Measurements from ENCODE around the gene JAZF1. TPM values are rescaled to one million over a fixed set of nuclear protein-coding genes. Genes with fewer than 3 reads are reported as not detected.

Gene JAZF1
- total and polyA plus RNA-seq, 2 experiments from 2014 or later: 9.5 to 12.1 TPM

DNA sequence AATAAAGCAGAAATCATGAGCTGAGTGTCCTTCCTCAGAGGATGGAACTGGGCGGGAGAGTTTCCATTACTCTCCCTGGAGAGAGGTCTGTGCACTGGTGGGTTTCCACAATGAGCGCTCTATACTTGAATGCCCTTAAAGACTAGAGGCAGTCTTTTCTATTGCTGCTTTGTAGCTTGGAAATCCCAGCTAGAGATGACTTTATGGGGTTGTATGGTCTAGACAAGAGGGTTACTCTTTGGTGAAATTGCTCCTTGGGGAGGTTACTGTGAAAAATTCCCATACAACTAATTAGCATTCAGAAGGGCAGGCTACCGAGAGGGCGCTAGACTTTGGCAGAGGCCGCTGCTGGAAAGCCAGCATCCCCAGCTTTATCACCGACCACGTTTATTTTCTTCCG lies 303.8 kb downstream of the JAZF1 start:
- Histone ChIP-seq H4K20me1 (ENCODE audit: insufficient read depth, poor library complexity, severe bottlenecking) (no peaks in the 10 kb centered on the region), H3K36me3 (replicated peaks; ENCODE audit: insufficient read depth, low read depth) (no peaks in the 10 kb centered on the region), H3K27ac (no peak overlapping the region), H3K9me3 (ENCODE audit: low read depth) (no peaks in the 10 kb centered on the region), H2AFZ (no peak overlapping the region), H3K27me3 (no peaks in the 10 kb centered on the region), H3K9me2 (replicated peaks; ENCODE audit: insufficient read depth) (no peaks in the 10 kb centered on the region), H3K4me2 (no peak overlapping the region), H3K79me2 (no peaks in the 10 kb centered on the region), H3K4me1 (ENCODE audit: insufficient read depth) (peaks cover 3% of the 10 kb centered on the region), H3K4me3 (no peak overlapping the region)
- DNase-seq (ENCODE audit: low spot score): no peak
- no peak for TF ChIP-seq EZH2phosphoT487 (IDR thresholded peaks at IDR 0.05; ENCODE audit: low read depth, severe bottlenecking, unreplicated experiment)
- TF ChIP-seq EZH2 (IDR thresholded peaks at IDR 0.05; ENCODE audit: borderline replicate concordance): no peak
- TF ChIP-seq, protein P1, sequence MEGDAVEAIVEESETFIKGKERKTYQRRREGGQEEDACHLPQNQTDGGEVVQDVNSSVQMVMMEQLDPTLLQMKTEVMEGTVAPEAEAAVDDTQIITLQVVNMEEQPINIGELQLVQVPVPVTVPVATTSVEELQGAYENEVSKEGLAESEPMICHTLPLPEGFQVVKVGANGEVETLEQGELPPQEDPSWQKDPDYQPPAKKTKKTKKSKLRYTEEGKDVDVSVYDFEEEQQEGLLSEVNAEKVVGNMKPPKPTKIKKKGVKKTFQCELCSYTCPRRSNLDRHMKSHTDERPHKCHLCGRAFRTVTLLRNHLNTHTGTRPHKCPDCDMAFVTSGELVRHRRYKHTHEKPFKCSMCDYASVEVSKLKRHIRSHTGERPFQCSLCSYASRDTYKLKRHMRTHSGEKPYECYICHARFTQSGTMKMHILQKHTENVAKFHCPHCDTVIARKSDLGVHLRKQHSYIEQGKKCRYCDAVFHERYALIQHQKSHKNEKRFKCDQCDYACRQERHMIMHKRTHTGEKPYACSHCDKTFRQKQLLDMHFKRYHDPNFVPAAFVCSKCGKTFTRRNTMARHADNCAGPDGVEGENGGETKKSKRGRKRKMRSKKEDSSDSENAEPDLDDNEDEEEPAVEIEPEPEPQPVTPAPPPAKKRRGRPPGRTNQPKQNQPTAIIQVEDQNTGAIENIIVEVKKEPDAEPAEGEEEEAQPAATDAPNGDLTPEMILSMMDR (IDR thresholded peaks at IDR 0.05; ENCODE audit: poor library complexity): no peak
- 92% methylated on average over 8 of the region's 8 CpGs for WGBS (ENCODE audit: low lambda C conversion rate, missing lambda C conversion rate)

- H3K9me3 ChIP-seq (ENCODE audit: low read depth): no peaks in the 10 kb centered on the region
- no peak overlapping the region for H2AFZ ChIP-seq
- WGBS (ENCODE audit: low lambda C conversion rate, missing lambda C conversion rate): 94% methylated on average over 2 of the region's 2 CpGs
- no peaks in the 10 kb centered on the region for H3K79me2 ChIP-seq
- no peak overlapping the region for H3K4me2 ChIP-seq
- no peak for DNase-seq (ENCODE audit: low spot score)
- no peaks in the 10 kb centered on the region for H4K20me1 ChIP-seq (ENCODE audit: insufficient read depth, poor library complexity, severe bottlenecking)
- H3K4me1 ChIP-seq (ENCODE audit: insufficient read depth): peaks cover 3% of the 10 kb centered on the region
- no peak overlapping the region for H3K4me3 ChIP-seq
- no peaks in the 10 kb centered on the region for H3K9me2 ChIP-seq (replicated peaks; ENCODE audit: insufficient read depth)
- no peaks in the 10 kb centered on the region for H3K36me3 ChIP-seq (replicated peaks; ENCODE audit: insufficient read depth, low read depth)
- no peaks in the 10 kb centered on the region for H3K27me3 ChIP-seq
- TF ChIP-seq EZH2 (IDR thresholded peaks at IDR 0.05; ENCODE audit: borderline replicate concordance) (no peak), EZH2phosphoT487 (IDR thresholded peaks at IDR 0.05; ENCODE audit: low read depth, severe bottlenecking, unreplicated experiment) (no peak)
- TF ChIP-seq, protein P1 (IDR thresholded peaks at IDR 0.05; ENCODE audit: poor library complexity): no peak
- H3K27ac ChIP-seq: no peak overlapping the region
These were observed 304.8 kb downstream of the JAZF1 start for GRCh38 chr7:27875832-27876231.

- no peaks in the 10 kb centered on the region for H3K9me3 ChIP-seq (ENCODE audit: low read depth)
- H3K4me3 ChIP-seq: no peak overlapping the region
- 95% methylated on average over 9 of the region's 9 CpGs for WGBS (ENCODE audit: low lambda C conversion rate, missing lambda C conversion rate)
- no peaks in the 10 kb centered on the region for H4K20me1 ChIP-seq (ENCODE audit: insufficient read depth, poor library complexity, severe bottlenecking)
- no peaks in the 10 kb centered on the region for H3K79me2 ChIP-seq
- H3K4me2 ChIP-seq: no peak overlapping the region
- TF ChIP-seq EZH2phosphoT487 (IDR thresholded peaks at IDR 0.05; ENCODE audit: low read depth, severe bottlenecking, unreplicated experiment) (no peak), EZH2 (IDR thresholded peaks at IDR 0.05; ENCODE audit: borderline replicate concordance) (no peak)
- TF ChIP-seq, protein P1 (IDR thresholded peaks at IDR 0.05; ENCODE audit: poor library complexity): no peak
- no peaks in the 10 kb centered on the region for H3K27me3 ChIP-seq
- no peak overlapping the region for H2AFZ ChIP-seq
- DNase-seq (ENCODE audit: low spot score): no peak
- H3K4me1 ChIP-seq (ENCODE audit: insufficient read depth): peaks cover 3% of the 10 kb centered on the region
- H3K36me3 ChIP-seq (replicated peaks; ENCODE audit: insufficient read depth, low read depth): no peaks in the 10 kb centered on the region
- no peaks in the 10 kb centered on the region for H3K9me2 ChIP-seq (replicated peaks; ENCODE audit: insufficient read depth)
- no peak overlapping the region for H3K27ac ChIP-seq
These were observed 305.5 kb downstream of the JAZF1 start for GRCh38 chr7:27875061-27875460.

Measured in hepatocyte (in vitro differentiated cells).